Omental fat pad (tissue), 4 donors: ENCODE data around the gene COA8. TPM values are rescaled to one million over a fixed set of nuclear protein-coding genes. Genes with fewer than 3 reads are reported as not detected.

Source experiments
- ATAC-seq: fragments of 150-250 bp; one replicate; pipeline ENCODE4 v1.9.1; 2016; ENCODE audit warnings: mild to moderate bottlenecking, moderate library complexity; ENCODE audit not compliant: low FRiP score
- DNase-seq: peaks from one replicate; pipeline ENCODE4 v3.0.0-alpha.2; 2019; ENCODE audit warnings: low spot score
- total RNA-seq, 4 donors: library from RNA; depleted of rRNA; stranded (reverse); fragments of >200 nt; gene quantifications; one replicate each; pipeline ENCODE4 v1.1.0, GENCODE V29; 2016
- TF ChIP-seq, protein P1 (sequence below), 3 donors: fragments of 450-650 bp; IDR thresholded peaks; one replicate each; pipeline ENCODE4 v1.5.1; 2016 to 2017; ENCODE audit warnings: antibody characterized with exemption in 3 of 3, mild to moderate bottlenecking in 3 of 3, moderate library complexity in 2 of 3

The COA8 gene
- total RNA-seq, 4 donors from 2014 or later: 15.3 to 61.5 (median 27.5) TPM

- ATAC-seq: no peak
- TF ChIP-seq, protein P1, sequence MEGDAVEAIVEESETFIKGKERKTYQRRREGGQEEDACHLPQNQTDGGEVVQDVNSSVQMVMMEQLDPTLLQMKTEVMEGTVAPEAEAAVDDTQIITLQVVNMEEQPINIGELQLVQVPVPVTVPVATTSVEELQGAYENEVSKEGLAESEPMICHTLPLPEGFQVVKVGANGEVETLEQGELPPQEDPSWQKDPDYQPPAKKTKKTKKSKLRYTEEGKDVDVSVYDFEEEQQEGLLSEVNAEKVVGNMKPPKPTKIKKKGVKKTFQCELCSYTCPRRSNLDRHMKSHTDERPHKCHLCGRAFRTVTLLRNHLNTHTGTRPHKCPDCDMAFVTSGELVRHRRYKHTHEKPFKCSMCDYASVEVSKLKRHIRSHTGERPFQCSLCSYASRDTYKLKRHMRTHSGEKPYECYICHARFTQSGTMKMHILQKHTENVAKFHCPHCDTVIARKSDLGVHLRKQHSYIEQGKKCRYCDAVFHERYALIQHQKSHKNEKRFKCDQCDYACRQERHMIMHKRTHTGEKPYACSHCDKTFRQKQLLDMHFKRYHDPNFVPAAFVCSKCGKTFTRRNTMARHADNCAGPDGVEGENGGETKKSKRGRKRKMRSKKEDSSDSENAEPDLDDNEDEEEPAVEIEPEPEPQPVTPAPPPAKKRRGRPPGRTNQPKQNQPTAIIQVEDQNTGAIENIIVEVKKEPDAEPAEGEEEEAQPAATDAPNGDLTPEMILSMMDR (IDR thresholded peaks at IDR 0.05): no peak
These were observed 48.5 kb downstream of the COA8 start for GRCh38 chr14:103611215-103611614.

DNA sequence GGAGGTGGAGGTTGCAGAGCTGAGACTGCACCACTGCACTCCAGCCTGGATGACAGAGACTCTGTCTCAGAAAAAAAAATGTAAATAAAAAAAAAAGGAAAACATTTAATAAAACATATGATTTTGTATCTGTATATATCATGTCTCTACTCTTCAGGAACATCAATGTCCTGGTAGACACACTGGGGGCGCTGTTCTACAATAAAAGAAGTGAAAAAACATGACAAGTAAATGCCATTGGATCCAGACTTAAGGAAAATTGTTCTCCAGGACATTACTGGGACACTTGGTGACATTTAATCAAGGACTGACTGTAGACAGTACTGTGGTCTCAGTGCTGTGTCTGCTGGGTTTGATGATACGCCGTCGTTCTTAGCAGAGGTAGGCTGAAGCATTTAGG, 50.8 kb downstream of the COA8 start:
- TF ChIP-seq, protein P1 (IDR thresholded peaks at IDR 0.05): no peak
- no peak for DNase-seq
- ATAC-seq: no peak

More at GRCh38 chr14:103611215-103611614, 48.5 kb downstream of the COA8 start:
- DNase-seq: no peak

DNA sequence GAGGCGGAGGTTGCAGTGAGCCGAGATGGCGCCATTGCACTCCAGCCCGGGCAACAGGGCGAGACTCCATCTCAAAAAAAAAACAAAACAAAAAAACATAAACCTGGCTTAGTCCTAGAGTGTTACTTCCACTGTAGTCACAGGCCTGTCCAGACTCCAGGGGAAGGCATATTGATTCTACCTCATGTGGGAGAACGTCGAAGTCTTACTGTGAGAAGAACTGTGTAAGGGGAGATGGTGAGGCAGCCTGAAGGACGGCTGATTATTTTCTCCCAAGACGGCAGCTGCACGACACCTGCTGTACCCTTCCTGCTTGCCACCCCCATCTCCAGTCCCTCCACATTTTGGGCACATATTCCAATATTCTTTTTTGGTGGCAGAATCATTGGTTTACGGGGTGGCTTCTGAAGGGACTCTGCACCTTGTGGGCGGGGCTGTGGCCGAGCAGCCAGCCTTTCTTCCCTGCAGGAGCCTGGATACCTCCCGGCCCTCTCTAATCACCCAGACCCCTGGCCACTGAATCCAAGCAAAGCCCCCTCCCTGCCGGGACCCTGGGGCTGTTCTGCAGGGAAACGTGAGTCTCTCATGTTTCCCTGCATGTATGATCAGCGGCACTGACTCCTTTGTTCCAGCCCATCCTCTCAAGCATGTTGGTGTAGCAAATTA, 54.0 kb downstream of the COA8 start:
- DNase-seq: no peak
- TF ChIP-seq, protein P1 (IDR thresholded peaks at IDR 0.05): no peak
- no peak for ATAC-seq

DNA sequence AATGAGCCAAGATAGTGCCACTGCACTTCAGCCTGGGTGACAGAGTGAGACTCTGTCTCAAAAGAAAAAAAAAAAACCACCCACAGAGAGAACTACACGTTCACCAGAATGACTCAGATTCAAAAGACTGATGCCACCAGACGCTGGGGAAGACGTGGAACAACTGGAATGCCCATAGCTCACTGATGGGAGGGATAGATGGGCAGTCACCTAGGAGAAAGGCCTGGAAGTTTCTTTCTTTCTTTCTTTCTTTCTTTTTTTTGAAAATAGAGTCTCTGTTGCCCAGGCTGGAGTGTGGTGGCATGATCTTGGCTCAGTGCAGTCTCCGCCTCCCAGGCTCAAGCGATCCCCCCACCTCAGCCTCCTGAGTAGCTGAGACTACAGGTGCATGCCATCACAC, 56.3 kb downstream of the COA8 start:
- TF ChIP-seq, protein P1 (IDR thresholded peaks at IDR 0.05): no peak
- DNase-seq (no peak), ATAC-seq (no peak)

DNA sequence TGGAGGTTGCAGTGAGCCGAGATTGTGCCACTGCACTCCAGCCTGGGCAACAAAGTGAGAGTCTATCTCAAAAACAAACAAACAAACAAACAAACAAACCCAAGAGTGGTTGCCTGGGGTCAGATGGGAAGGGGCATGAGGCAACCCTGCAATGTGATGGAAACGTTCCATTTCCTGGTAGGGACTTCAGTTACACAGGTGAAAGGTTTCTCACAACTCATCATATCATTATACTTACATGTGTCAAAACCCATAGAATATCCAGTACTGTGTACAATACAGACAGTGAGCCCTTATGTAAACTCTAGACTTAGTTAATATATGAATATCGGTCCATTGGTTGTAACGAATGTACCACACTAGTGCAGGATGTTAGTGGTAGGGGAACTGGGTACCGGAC, 59.1 kb downstream of the COA8 start:
- DNase-seq (no peak), ATAC-seq (no peak)
- TF ChIP-seq, protein P1 (IDR thresholded peaks at IDR 0.05): no peak

- DNase-seq: no peak
- ATAC-seq: no peak
- TF ChIP-seq, protein P1 (IDR thresholded peaks at IDR 0.05): no peak
These were observed 60.5 kb downstream of the COA8 start for GRCh38 chr14:103623308-103623707.

DNA sequence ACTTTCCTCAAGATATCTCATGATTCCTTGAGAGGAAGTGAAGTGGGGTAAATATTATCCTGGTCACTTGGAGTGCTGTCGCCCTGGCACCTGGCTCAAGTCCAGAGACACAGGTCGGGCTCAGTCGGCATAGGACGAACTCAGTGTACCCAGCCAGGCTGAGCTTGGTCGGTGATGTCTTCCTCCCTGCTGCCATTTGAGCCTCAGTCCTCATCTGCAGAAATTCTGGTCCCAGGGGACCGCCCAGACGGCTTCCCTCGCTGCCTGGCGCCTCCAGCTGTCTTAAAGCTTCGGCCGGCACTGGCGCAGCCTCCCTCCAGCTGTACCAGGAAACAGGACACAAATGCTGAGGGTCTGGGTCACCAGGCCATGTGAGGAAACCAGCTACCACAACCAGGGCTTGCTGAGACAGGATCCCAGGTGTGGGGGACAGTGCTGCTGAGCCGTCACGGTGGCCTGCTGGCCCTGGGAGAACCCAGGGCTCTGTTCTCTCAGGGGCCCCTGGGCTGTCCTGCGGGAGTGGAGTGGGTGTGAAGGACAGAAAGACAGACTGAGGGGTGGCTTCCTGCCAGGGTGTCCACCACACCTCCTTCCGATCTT, 61.2 kb downstream of the COA8 start:
- DNase-seq (no peak), ATAC-seq (no peak)
- TF ChIP-seq, protein P1 (IDR thresholded peaks at IDR 0.05): no peak
